Dermis lymphatic vessel endothelial cell (primary cell): ENCODE results near the gene VWC2. TPM values are rescaled to one million over a fixed set of nuclear protein-coding genes. Genes with fewer than 3 reads are reported as not detected.

ENCODE experiments used
- total RNA-seq: library from RNA; depleted of rRNA; stranded (reverse); fragments of >200 nt; gene quantifications from 2 replicates; pipeline ENCODE4 v1.2.1, GENCODE V29; 2014

The VWC2 gene
- not detected in 2 replicates for total RNA-seq

DNA sequence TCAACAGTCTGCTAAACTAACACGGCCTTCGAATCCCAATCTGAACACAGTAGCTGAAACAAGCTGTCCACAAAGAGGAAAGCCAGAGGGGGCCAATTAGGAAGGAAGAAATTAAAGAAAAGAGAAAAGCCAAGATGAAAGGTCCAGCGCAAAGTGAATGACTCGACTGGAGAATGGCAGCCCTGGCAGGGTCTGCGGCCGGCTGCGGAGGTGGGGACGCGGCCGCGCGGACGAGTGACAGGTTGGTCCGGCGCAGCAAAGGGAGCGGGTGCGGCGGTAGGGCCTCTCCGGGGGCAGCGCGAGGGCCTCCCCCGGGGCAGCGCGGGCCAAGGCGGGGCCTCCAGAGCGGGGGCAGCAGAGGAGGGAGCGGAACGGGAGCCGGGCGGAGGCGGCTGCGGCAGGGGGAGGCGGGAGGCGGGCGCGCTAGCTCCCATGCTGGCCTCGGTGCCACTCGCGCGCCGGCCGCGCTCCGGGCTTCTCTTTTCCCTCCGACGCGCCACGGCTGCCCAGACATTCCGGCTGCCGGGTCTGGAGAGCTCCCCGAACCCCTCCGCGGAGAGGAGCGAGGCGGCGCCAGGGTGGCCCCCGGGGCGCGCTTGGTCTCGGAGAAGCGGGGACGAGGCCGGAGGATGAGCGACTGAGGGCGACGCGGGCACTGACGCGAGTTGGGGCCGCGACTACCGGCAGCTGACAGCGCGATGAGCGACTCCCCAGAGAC, at the start of gene VWC2:
Gene VWC2, plus strand, starts transcription at position 421 of the 718 bp plus-strand sequence. CDS start 1,798 bp downstream, outside the sequence.

